Fibroblast of lung (primary cell): Measurements from ENCODE around the gene PSME3IP1.

Experiments
- CTCF ChIP-seq, 2 donors: IDR thresholded peaks in 1 of 2; conservative IDR thresholded peaks in 1 of 2; 1 replicate in 1 of 2; 2 replicates in 1 of 2; pipeline ENCODE4 v1.5.1; 2011 to 2012; ENCODE audit warnings: low read length in 2 of 2, control low read depth in 1 of 2, inconsistent platforms in 1 of 2, low read depth in 1 of 2, mild to moderate bottlenecking in 1 of 2
- EZH2 ChIP-seq: IDR thresholded peaks from 2 replicates; pipeline ENCODE4 v1.5.1; 2012; ENCODE audit warnings: low read length, control low read depth, mild to moderate bottlenecking; ENCODE audit errors: missing control alignments

DNA sequence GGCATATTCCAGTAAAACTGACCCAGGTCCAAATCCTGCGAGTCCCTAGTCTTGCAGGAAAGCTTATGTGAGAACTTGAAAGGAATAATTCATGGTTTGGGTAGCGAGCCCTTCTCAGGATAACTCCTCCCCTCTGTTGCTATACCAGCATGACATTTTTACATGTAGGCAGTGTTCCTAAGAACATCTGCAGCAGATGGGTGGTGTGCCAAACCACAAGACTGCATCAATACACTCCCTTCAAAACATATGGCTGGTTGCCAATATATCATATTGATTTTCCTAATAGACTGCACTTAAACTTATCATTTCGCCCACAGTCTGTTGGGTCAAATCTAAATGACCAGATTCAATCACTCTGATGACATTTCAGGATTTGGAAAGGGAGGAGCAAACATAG, 19.9 kb downstream of the PSME3IP1 start:
- TF ChIP-seq CTCF (conservative IDR thresholded peaks at IDR 0.05 in 1 of 2, IDR thresholded peaks at IDR 0.05 in 1 of 2; ENCODE audit: low read depth in 1 of 2, low read length in 2 of 2) (no peak), EZH2 (no peak)
